Measurements from ENCODE around the gene TMUB2. TPM values are rescaled to one million over a fixed set of nuclear protein-coding genes. Genes with fewer than 3 reads are reported as not detected.

TMUB2 gene
- total and polyA plus RNA-seq, 3 donors from 2014 or later = 60.0 to 76.7 (median 63.1) TPM

DNA sequence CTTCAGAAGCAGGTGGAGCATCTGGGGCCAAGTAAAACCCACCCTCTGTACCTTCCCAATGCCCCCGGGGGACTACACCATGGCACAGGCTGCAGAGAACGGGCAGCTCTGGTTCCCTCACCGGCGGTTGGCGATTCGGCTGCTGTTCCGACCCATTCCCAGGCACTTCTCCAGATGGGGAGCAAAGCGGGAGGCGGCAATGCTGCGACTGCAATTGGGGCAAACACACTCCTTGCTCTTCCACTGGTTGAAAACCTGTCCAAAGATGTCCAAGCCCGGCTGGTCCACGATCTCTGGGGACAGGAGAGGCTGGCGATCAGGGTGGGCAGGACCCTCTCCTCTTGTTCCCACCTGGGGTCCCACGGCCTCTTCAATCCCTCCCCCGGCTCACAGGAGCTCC lies 10.3 kb downstream of the TMUB2 start:
- 84 to 88% methylated on average over 12 to 15 of the region's 15 CpGs for WGBS, 2 donors
- peaks cover 16% of the 10 kb centered on the region for H3K4me1 ChIP-seq
- no peaks in the 10 kb centered on the region for H3K9me3 ChIP-seq
- H3K27ac ChIP-seq = peak overlapping the region; percentile 97 to 100
- intact Hi-C loops (cut with DNase I; ENCODE audit: low total_unique reads) = no loop called here
- H3K4me3 ChIP-seq = no peak overlapping the region
- H3K36me3 ChIP-seq (ENCODE audit: low read depth, missing control alignments) = no peaks in the 10 kb centered on the region
- no peaks in the 10 kb centered on the region for H3K27me3 ChIP-seq
- DNase-seq = no peak
- TF ChIP-seq POLR2A (IDR thresholded peaks at IDR 0.05) = no peak
- TF ChIP-seq, protein P1, sequence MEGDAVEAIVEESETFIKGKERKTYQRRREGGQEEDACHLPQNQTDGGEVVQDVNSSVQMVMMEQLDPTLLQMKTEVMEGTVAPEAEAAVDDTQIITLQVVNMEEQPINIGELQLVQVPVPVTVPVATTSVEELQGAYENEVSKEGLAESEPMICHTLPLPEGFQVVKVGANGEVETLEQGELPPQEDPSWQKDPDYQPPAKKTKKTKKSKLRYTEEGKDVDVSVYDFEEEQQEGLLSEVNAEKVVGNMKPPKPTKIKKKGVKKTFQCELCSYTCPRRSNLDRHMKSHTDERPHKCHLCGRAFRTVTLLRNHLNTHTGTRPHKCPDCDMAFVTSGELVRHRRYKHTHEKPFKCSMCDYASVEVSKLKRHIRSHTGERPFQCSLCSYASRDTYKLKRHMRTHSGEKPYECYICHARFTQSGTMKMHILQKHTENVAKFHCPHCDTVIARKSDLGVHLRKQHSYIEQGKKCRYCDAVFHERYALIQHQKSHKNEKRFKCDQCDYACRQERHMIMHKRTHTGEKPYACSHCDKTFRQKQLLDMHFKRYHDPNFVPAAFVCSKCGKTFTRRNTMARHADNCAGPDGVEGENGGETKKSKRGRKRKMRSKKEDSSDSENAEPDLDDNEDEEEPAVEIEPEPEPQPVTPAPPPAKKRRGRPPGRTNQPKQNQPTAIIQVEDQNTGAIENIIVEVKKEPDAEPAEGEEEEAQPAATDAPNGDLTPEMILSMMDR (IDR thresholded peaks at IDR 0.05) = no peak

DNA sequence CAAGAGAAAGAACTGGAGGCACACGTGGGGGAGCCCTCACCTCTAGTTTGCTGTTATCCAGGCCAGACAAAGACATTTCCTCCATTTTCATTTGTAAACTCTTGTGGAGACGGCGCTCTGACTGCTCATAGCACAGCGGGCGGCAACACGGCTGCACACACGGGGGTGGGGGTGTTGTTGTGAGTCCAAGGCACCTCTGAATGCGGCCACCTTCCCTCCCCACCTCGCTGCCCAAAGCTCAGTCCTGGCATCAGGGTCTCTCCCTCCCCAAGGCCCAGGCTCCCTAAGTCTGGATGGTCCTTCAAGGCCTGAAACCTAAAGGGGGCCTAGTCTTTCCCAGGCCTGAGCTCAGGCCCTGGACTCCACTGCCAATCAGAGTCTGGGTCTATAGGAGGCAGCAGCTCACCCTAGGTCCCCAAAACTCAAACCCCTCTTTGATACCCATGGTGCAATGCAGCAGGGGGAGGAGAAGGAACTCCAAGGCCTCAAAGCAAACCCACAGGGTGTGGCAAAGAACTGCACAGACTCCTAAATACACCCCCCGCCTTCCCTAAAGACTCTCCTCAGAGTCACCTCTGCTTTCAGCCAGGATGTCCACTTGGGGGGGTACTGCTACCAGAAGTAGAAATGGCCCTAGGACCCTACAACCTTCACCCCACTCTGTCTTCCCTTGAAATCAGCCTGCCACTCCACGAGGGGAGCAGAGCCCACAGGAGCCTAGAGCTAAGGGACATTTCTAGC lies 11.4 kb downstream of the TMUB2 start:
- no peak for TF ChIP-seq POLR2A (IDR thresholded peaks at IDR 0.05)
- TF ChIP-seq, protein P1 (IDR thresholded peaks at IDR 0.05) = no peak
- no peaks in the 10 kb centered on the region for H3K27me3 ChIP-seq
- H3K4me3 ChIP-seq = peak overlapping the region; percentile 94 to 100
- WGBS, 2 donors = 52 to 61% methylated on average over 10 to 11 of the region's 11 CpGs
- intact Hi-C loops (cut with DNase I; ENCODE audit: low total_unique reads) = no loop called here
- H3K27ac ChIP-seq = peak overlapping the region; percentile 97 to 100
- H3K4me1 ChIP-seq = peaks cover 16% of the 10 kb centered on the region
- no peaks in the 10 kb centered on the region for H3K36me3 ChIP-seq (ENCODE audit: low read depth, missing control alignments)
- DNase-seq = peak; percentile 62
- H3K9me3 ChIP-seq = no peaks in the 10 kb centered on the region

DNA sequence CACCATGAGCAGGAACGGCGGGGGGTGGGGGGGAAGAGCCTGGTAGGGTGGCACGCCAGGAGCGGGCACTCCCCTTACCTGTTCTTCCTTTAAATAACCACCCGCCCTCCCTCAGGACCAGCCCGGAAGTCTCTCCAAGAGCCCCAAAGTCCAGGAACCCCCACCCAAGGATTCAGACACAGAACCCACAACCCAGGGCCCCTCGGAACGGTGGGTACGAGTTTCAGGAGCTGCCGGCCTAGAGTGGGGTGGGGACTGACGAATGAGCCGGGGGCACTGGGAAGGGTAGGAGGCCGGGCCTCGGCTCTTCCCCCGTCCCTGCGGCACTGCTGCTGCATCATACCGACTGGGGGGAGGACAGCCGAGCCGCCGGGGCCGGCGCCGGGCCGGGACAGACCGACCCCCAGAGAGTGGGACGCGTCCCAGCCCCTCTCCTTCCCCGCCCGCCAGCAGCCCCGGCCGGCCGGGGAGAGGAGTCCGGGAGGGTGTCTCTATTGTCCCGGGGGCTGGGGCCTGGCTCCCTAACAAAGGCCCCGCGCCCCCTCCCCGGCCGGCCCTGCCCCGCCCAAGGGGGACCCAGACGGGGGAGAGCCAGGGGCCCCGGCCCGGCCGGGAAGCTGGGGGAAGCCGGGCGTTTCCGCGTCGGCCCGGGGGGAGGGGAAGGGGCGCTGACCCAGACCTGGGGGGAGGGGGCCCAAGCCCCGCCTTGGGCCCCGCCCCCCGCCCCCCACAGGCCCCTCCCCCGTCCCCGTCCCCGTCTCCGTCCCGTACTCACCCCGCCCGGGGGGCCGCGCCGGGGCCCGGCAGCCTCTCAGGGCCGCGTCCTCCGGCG lies 12.2 kb downstream of the TMUB2 start:
- Histone ChIP-seq H3K9me3 (no peaks in the 10 kb centered on the region), H3K27me3 (no peaks in the 10 kb centered on the region), H3K27ac (peak overlapping the region; percentile 97 to 100), H3K4me3 (peak overlapping the region; percentile 94 to 100), H3K4me1 (peaks cover 16% of the 10 kb centered on the region), H3K36me3 (ENCODE audit: low read depth, missing control alignments) (no peaks in the 10 kb centered on the region)
- intact Hi-C loops (cut with DNase I; ENCODE audit: low total_unique reads) = no loop called here
- peak; percentile 58 for DNase-seq
- WGBS, 2 donors = 1% methylated on average over 38 of the region's 68 CpGs; no CpG with 5 or more reads in 1 of the 2 donors
- TF ChIP-seq POLR2A (IDR thresholded peaks at IDR 0.05) = no peak
- TF ChIP-seq, protein P1 (IDR thresholded peaks at IDR 0.05) = no peak

DNA sequence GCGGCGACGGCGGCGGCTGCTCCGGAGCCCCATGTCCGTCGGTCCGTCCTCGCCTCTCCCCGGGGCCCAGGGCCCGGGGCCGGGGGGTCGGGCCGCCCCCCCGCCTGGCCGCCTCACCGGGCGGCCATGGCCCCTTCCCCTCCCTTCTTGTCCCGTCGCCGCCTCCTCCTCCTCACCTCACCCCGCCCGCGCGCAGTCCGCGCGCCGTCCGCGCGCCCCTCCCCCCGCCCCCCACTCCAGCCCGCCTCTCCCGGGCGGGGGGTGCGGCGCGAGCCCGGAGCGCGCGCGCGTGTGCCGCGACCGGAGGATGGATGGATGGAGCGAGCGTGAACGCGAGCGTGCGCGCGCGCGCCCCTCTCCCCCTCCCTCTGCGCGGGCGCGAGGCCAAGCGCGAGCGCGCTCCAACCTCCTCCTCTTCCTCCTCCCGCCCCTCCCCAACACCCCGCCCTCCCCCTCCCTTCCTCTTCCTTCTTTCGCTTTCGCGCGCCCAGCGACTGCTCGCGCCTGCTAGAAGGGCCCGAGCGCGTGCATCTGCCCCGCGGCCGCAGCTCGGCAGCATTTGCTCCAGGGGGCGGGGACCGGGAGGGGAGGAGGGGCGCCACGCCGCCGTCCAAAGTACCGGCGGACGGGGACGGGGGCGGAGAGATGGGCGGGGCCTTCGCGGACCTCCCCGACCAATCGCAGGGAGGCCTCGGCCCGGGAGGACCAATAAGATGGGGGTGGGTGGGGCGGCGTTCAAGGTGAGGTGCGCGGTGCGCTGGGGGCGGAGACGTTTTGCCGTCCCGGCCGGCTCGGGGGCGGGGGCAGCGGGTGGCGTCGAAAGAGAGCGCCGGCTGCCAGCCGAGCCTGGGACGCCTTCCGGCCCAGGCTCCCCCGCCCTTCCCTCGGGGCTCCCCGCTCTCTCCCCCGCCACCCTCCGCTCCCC lies 13.0 kb downstream of the TMUB2 start, which contains the start of gene ATXN7L3:
ATXN7L3 (minus strand) TSS at position 332 of the 925 bp plus-strand sequence. CDS start 1,814 bp downstream, outside the sequence.
- peak; percentile 99 for DNase-seq
- no peaks in the 10 kb centered on the region for H3K9me3 ChIP-seq
- H3K27ac ChIP-seq = peak within 1 kb of the TSS; percentile 97 to 100
- H3K4me1 ChIP-seq = peaks cover 16% of the 10 kb centered on the region
- no peaks in the 10 kb centered on the region for H3K36me3 ChIP-seq (ENCODE audit: low read depth, missing control alignments)
- WGBS, 2 donors = 0 to 1% methylated on average over 48 to 100 of the region's 126 CpGs
- no peaks in the 10 kb centered on the region for H3K27me3 ChIP-seq
- TF ChIP-seq POLR2A (IDR thresholded peaks at IDR 0.05) = no peak
- TF ChIP-seq, protein P1 (IDR thresholded peaks at IDR 0.05) = no peak
- intact Hi-C loops (cut with DNase I; ENCODE audit: low total_unique reads) = no loop called here
- H3K4me3 ChIP-seq = peak within 1 kb of the TSS; percentile 94 to 100

Data from testis (tissue), 3 donors.